HTR-8/SVneo (cell line): ENCODE results near the gene CCDC136.

ENCODE experiments used
- DNase-seq: peaks from one replicate; pipeline ENCODE4 v3.0.0; 2011; ENCODE audit warnings: low spot score, mixed read lengths; ENCODE audit not compliant: insufficient read length
- FAIRE-seq: peaks from 2 replicates; lab custom pipeline; 2011; peaks lifted over from hg19 to GRCh38; lab: Jason Lieb, UNC

CCDC136 gene

DNA sequence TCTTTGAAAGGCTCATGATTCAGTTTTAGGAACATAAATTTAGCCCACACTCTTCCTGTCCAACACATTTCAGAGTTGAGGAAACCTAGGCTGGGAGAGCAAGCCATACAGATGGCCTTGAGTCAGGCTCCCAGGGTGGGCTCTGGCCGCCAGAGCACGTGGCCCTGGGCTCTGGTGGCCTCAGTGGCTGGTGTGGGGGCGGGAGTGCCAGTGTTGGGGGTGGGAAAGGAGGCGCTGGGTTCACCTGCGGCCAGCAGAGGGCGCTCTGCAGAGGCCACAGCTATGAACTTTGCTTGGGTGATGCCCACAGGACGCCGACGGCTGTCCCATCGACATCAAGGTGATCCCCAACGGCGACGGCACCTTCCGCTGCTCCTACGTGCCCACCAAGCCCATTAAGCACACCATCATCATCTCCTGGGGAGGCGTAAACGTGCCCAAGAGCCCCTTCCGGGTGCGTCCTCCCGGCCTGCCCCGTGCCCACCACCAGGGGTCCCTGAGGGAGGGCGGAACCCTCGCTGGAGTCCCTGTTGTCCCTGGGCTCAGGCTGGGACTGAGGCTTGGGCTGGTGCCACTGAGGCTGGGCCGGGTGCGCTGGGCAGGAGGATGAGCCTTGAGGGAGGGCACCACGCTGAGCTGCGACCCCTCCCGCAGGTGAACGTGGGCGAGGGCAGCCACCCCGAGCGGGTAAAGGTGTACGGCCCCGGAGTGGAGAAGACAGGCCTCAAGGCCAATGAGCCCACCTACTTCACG lies 50.3 kb downstream of the CCDC136 start:
- no peak for DNase-seq
- FAIRE-seq: no peak

DNA sequence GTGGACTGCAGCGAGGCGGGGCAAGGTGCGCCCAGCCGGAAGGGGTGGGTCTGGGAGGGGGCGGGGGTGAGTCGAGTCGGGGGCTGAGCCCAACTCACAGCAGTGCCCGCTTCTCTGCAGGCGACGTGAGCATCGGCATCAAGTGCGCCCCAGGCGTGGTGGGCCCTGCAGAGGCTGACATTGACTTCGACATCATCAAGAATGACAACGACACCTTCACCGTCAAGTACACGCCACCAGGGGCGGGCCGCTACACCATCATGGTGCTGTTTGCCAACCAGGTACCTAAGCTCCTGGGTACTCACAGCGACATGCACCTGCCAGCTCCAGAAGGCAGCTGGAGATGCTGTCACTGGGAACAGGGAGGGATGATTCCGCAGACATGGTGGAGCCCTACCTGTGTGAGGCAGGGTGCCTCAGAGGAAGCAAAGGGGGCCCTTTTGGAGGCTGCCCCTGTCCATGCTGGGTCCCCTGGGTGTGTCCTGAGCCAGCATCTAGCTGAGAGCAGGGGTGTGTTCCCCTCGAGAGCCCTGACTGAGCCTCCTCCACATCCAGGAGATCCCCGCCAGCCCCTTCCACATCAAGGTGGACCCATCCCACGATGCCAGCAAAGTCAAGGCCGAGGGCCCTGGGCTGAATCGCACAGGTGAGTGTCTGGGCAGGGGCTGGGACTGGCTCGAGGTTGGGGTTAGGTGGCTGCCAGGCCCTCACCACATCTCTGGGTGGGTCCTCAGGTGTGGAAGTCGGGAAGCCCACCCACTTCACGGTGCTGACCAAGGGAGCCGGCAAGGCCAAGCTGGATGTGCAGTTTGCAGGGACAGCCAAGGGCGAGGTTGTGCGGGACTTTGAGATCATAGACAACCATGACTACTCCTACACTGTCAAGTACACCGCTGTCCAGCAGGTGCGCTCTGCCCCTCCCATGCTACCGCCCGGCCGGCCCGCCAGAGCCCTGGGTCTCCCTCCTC lies 51.2 kb downstream of the CCDC136 start:
- FAIRE-seq (no peak), DNase-seq (no peak)

DNA sequence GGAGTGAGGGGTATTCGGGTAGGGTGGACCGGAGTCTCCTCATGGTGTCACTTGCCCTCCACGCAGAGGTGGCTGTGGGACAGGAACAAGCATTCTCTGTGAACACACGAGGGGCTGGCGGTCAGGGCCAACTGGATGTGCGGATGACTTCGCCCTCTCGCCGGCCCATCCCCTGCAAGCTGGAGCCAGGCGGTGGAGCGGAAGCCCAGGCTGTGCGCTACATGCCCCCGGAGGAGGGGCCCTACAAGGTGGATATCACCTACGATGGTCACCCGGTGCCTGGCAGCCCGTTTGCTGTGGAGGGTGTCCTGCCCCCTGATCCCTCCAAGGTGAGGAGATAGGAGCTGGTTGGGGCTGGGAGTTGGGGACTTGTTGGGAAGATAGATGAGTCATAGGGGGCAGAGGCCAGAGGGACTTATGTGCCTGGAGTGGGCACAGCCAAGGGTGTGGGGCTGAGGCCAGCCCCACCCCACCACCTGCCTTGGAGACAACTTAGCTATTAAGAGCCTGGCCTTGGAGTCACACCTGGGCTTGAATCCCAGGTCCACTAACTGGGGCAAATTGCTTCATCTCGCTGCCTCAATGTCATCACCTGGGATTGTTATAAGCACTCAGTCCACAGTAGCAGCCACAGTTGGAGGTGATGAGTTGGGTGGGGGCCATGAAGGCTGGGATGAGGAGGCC lies 52.3 kb downstream of the CCDC136 start:
- FAIRE-seq (no peak), DNase-seq (no peak)

DNA sequence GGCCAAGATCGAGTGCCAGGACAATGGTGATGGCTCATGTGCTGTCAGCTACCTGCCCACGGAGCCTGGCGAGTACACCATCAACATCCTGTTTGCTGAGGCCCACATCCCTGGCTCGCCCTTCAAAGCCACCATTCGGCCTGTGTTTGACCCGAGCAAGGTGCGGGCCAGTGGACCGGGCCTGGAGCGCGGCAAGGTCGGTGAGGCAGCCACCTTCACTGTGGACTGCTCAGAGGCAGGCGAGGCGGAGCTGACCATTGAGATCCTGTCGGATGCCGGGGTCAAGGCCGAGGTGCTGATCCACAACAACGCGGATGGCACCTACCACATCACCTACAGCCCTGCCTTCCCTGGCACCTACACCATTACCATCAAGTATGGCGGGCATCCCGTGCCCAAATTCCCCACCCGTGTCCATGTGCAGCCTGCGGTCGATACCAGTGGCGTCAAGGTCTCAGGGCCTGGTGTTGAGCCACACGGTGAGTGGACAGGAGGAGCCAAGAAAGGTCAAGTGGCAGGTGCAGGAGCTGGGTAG lies 53.1 kb downstream of the CCDC136 start:
- no peak for FAIRE-seq
- DNase-seq: no peak

DNA sequence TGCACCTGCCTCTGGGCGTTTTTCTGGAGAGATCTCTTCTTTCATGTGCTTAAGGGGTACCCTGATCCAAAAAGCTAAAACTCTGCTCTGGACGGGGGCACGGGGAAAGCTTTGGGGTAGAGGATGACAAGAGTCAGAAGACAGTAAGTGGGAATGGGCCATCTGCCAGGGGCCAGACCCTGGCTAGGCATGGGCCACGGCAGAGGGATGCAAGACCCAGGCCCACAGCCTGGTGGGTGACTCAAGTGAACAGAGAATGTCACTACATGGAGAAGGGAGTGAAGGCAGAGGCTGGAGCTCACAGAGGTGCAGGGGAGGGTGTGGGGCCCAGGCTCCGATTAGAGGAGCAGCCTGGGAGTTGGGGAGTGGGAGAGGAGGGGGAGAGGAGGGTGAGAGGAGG lies 53.7 kb downstream of the CCDC136 start:
- FAIRE-seq: no peak
- no peak for DNase-seq

DNA sequence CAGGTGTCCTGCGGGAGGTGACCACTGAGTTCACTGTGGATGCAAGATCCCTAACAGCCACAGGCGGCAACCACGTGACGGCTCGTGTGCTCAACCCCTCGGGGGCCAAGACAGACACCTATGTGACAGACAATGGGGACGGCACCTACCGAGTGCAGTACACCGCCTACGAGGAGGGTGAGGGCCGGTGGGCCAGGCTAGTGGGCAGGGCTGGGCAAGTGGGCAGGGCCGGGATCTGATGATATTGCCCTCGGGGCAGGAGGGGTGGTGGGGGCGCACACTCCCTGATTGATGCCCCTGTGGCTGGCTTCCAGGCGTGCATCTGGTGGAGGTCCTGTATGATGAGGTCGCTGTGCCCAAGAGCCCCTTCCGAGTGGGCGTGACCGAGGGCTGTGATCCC lies 54.2 kb downstream of the CCDC136 start:
- DNase-seq (no peak), FAIRE-seq (no peak)

DNA sequence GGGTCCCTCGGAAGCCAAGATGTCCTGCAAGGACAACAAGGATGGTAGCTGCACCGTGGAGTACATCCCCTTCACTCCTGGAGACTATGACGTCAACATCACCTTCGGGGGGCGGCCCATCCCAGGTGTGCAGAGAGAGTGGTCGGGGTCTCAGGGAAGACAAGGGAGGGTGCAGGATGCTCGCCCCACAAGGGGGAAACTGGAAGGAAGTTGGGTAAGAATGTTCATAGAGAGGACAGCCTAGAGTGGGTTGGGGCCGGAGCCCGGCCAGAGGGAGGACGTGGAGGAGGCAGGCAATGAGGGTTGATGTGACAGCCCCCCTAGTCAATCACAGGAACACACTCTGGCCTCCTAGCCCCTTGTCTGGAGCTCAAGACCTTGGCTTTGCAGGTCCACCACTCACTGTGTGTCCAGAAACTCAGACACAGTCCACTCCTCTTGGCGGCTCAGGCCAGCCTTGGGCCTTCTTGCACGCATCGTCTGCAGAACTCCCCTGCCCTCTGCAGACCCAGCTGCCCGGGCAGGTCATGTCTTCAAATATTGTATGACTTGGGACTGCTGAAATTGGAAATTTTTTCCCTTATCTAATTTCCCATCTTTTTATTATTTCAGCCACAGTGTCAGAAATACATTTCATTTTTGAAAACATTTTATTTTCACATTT lies 55.1 kb downstream of the CCDC136 start:
- FAIRE-seq: no peak

DNA sequence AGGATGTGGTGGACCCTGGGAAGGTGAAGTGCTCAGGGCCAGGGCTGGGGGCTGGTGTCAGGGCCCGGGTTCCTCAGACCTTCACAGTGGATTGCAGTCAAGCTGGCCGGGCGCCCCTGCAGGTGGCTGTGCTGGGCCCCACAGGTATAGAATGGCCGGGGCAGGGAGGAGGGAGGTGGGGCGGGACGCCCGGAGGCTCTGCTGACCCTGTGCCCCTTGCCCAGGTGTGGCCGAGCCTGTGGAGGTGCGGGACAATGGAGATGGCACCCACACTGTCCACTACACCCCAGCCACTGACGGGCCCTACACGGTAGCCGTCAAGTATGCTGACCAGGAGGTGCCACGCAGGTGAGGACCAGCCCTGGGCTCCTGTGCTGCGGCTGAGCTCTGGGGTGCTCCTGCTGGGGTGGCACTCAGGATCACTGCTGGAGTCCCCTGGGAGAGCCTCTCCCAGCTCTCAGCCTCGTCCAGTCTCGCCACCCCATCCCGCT lies 56.0 kb downstream of the CCDC136 start:
- FAIRE-seq: no peak

More for the DNA sequence above, 55.1 kb downstream of the CCDC136 start:
- DNase-seq: no peak

DNA sequence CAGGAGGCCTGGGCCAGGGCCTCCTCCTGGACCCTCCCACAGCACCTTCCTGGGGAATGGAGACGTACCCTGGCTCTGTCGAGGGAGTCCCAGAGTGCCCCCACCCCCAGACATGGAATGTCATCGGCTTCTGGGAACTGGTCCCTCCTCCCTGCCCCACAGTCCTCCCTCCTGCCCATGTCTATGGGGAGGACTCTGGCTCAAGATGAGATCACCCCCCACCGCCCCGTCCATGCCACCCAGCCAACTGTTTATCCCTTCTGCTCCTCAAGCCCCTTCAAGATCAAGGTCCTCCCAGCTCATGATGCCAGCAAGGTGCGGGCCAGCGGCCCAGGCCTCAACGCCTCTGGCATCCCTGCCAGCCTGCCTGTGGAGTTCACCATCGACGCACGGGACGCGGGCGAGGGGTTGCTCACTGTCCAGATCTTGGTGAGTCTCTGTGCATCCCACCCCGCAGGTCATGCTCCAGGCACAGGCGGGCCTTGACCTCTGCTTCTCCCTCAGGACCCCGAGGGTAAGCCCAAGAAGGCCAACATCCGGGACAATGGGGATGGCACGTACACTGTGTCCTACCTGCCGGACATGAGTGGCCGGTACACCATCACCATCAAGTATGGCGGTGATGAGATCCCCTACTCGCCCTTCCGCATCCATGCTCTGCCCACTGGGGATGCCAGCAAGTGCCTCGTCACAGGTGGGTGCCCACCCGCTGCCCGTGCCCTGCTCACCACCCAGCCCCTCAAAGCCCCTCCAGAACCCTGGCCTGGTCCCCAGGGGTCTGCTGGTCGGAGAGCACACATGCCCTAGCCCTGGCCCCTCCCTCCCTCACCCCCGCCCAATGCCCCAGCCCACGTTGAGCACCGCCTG lies 56.8 kb downstream of the CCDC136 start:
- DNase-seq (no peak), FAIRE-seq (no peak)

More for the DNA sequence above, 56.0 kb downstream of the CCDC136 start:
- no peak for DNase-seq

DNA sequence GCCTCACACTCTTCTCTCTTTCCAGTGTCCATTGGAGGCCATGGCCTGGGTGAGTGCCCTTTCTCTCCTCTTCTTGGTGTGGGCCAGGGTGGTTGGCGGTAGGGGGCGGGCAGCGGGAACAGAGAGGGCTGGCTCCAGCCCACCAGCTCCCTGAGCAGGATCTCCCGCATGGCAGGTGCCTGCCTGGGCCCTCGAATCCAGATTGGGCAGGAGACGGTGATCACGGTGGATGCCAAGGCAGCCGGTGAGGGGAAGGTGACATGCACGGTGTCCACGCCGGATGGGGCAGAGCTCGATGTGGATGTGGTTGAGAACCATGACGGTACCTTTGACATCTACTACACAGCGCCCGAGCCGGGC lies 57.4 kb downstream of the CCDC136 start:
- DNase-seq (no peak), FAIRE-seq (no peak)

DNA sequence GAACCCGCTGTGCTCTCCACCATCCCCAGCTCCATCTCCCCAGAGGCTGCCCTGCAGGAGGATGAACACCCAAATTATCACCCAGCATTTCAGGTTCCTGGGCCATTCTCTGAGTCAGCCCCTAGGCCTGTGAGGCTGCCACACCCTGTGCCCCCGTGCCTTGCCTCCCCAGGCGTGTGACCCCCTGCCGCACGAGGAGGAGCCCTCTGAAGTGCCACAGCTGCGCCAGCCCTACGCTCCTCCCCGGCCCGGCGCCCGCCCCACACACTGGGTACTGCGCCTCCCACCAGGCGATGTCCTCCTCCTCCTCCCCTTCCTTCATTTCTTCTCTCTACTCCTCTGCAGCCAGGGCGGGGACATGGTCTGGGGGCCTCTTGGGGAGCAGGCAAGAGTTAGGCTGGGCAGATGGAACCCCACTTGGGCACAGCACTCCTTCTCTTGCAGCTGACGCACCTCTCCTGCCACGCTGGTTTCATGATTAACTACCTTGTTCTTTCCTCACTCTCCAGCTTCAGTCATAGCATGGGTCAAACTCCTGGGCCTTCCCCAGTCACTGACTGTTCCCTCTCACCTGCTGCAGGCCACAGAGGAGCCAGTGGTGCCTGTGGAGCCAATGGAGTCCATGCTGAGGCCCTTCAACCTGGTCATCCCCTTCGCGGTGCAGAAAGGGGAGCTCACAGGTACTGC lies 58.2 kb downstream of the CCDC136 start:
- DNase-seq (no peak), FAIRE-seq (no peak)

DNA sequence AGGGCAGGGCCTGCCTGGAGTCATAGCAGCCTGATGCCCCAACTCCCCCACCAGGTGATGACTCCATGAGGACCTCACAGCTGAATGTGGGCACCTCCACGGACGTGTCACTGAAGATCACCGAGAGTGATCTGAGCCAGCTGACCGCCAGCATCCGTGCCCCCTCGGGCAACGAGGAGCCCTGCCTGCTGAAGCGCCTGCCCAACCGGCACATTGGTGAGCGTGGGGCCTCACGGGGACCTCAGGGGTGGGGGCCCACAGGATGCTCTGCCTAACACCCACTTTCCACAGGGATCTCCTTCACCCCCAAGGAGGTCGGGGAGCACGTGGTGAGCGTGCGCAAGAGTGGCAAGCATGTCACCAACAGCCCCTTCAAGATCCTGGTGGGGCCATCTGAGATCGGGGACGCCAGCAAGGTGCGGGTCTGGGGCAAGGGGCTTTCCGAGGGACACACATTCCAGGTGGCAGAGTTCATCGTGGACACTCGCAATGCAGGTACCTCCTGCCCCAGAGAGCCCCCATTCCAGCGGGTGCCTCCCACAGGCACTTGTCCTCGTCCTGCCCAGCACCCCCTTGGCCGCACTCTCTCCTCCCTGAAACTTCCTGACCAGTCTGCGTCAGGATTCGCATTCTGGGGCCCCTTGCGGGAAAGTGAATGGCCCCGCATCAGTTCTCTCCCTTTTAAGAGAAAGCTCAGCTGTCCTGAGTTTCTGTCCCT lies 60.9 kb downstream of the CCDC136 start:
- FAIRE-seq (no peak), DNase-seq (no peak)

DNA sequence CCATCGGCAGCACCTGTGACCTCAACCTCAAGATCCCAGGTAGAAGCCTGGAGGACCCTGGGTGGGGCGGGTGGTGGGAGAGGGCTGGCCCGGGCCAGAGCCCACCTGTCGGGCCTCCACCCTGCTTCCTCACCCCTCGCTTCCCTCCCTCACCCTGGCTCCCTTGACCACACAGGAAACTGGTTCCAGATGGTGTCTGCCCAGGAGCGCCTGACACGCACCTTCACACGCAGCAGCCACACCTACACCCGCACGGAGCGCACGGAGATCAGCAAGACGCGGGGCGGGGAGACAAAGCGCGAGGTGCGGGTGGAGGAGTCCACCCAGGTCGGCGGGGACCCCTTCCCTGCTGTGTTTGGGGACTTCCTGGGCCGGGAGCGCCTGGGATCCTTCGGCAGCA lies 62.0 kb downstream of the CCDC136 start:
- FAIRE-seq: no peak
- DNase-seq: no peak

DNA sequence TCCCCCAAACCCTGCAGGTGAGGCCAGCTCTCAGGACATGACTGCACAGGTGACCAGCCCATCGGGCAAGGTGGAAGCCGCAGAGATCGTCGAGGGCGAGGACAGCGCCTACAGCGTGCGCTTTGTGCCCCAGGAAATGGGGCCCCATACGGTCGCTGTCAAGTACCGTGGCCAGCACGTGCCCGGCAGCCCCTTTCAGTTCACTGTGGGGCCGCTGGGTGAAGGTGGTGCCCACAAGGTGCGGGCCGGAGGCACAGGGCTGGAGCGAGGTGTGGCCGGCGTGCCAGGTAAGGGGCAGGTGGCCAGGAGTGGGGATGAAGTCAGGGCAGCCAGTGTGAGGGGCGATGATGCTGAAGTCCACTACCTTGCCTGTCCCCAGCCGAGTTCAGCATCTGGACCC lies 62.6 kb downstream of the CCDC136 start:
- FAIRE-seq (no peak), DNase-seq (no peak)

DNA sequence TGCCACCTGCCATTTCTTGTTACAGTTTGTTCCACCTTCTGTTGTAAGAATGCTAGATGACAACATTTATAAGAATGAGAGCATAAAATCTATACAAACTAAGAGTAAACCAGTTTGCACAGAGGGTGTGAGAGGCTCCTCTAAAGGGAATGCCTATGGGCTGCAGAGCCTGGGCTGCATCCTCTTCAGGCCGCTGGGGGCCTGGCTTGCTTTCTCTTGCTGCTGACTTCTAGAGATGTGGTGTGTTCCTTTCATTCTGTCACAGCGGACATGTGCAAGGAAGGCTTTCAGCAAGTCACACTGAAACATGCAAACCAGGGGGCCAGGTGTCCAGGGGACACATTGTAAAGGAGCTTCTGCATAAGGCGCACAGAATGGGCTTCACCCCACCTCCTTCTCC lies 63.8 kb downstream of the CCDC136 start:
- FAIRE-seq (no peak), DNase-seq (no peak)

DNA sequence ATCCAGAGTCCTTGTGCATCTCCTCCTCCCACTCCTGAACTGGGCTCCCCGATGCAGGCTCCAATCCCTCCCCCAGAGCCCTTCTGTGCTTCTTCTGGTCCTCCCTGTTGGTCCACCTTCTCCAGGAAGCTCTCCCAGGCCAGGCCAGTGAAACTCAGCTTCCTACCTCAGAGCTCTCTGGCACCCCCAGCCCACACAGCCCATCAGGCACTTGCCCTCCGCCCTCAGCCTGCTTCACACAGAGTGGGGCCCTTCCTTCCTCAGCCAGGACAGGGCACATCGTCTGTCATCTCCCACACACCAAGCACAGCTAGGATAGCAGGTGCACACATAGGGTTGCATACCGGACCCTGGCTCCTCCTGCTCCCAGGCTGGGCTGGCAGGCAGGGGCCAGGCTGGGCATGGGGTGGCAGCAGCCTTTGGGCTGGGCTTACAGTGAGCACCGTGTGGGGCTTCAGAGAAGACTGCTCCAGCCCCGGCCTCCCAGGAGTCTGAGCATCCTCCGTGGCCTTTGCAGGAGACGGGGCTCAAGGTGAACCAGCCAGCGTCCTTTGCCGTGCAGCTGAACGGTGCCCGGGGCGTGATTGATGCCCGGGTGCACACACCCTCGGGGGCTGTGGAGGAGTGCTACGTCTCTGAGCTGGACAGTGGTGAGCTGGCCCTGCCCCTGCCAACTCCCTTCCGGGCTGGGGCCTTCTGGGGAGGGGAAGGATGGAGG lies 64.4 kb downstream of the CCDC136 start:
- no peak for FAIRE-seq
- no peak for DNase-seq
